ENCODE measurements around the gene CGREF1.

The CGREF1 gene

GRCh38 chr2:27065128-27065527, 53.8 kb downstream of the CGREF1 start:
- H3K27ac Mint-ChIP-seq, result no peak overlapping the region
- H3K27me3 Mint-ChIP-seq, result no peaks in the 10 kb centered on the region
- H3K4me1 Mint-ChIP-seq, result peaks cover 36% of the 10 kb centered on the region
- H3K36me3 Mint-ChIP-seq, result peaks cover 58% of the 10 kb centered on the region
- H3K4me3 Mint-ChIP-seq, result no peak overlapping the region
- ATAC-seq, result no peak
- no peaks in the 10 kb centered on the region for H3K9me3 Mint-ChIP-seq

GRCh38 chr2:27060323-27060722, 58.6 kb downstream of the CGREF1 start:
- H3K27me3 Mint-ChIP-seq, result no peaks in the 10 kb centered on the region
- H3K27ac Mint-ChIP-seq, result no peak overlapping the region
- peaks cover 38% of the 10 kb centered on the region for H3K36me3 Mint-ChIP-seq
- no peak for ATAC-seq
- H3K4me3 Mint-ChIP-seq, result no peak overlapping the region
- peaks cover 1% of the 10 kb centered on the region for H3K4me1 Mint-ChIP-seq
- H3K9me3 Mint-ChIP-seq, result no peaks in the 10 kb centered on the region

- peaks cover 40% of the 10 kb centered on the region for H3K36me3 Mint-ChIP-seq
- no peaks in the 10 kb centered on the region for H3K9me3 Mint-ChIP-seq
These were observed 59.6 kb downstream of the CGREF1 start for GRCh38 chr2:27059141-27059820.

GRCh38 chr2:27058210-27058609, 60.7 kb downstream of the CGREF1 start:
- no peaks in the 10 kb centered on the region for H3K27me3 Mint-ChIP-seq
- no peaks in the 10 kb centered on the region for H3K9me3 Mint-ChIP-seq
- no peak overlapping the region for H3K27ac Mint-ChIP-seq
- peaks cover 37% of the 10 kb centered on the region for H3K36me3 Mint-ChIP-seq
- H3K4me3 Mint-ChIP-seq, result no peak overlapping the region
- no peak for ATAC-seq
- no peaks in the 10 kb centered on the region for H3K4me1 Mint-ChIP-seq

More at GRCh38 chr2:27059141-27059820, 59.6 kb downstream of the CGREF1 start:
- no peak overlapping the region for H3K27ac Mint-ChIP-seq
- no peaks in the 10 kb centered on the region for H3K4me1 Mint-ChIP-seq
- no peak overlapping the region for H3K4me3 Mint-ChIP-seq
- H3K27me3 Mint-ChIP-seq, result no peaks in the 10 kb centered on the region
- ATAC-seq, result no peak

- Mint-ChIP-seq H3K27ac (no peak overlapping the region), H3K4me3 (no peak overlapping the region), H3K27me3 (no peaks in the 10 kb centered on the region), H3K36me3 (peaks cover 28% of the 10 kb centered on the region), H3K4me1 (peaks cover 4% of the 10 kb centered on the region), H3K9me3 (no peaks in the 10 kb centered on the region)
- ATAC-seq, result no peak
These were observed 61.7 kb downstream of the CGREF1 start for GRCh38 chr2:27057184-27057583.

GRCh38 chr2:27054721-27055120, 64.2 kb downstream of the CGREF1 start:
- Mint-ChIP-seq H3K9me3 (no peaks in the 10 kb centered on the region), H3K4me3 (no peak overlapping the region), H3K4me1 (peaks cover 23% of the 10 kb centered on the region), H3K36me3 (peaks cover 28% of the 10 kb centered on the region), H3K27ac (no peak overlapping the region), H3K27me3 (peaks cover 9% of the 10 kb centered on the region)
- ATAC-seq, result no peak

GRCh38 chr2:27053776-27054175, 65.2 kb downstream of the CGREF1 start:
- H3K36me3 Mint-ChIP-seq, result peaks cover 21% of the 10 kb centered on the region
- no peak overlapping the region for H3K4me3 Mint-ChIP-seq

GRCh38 chr2:27053321-27053720, 65.6 kb downstream of the CGREF1 start:
- ATAC-seq, result no peak
- H3K4me1 Mint-ChIP-seq, result peaks cover 29% of the 10 kb centered on the region
- H3K4me3 Mint-ChIP-seq, result peak overlapping the region; percentile 35
- peaks cover 9% of the 10 kb centered on the region for H3K27me3 Mint-ChIP-seq
- peak overlapping the region; percentile 91 for H3K27ac Mint-ChIP-seq
- H3K9me3 Mint-ChIP-seq, result no peaks in the 10 kb centered on the region
- H3K36me3 Mint-ChIP-seq, result peaks cover 21% of the 10 kb centered on the region

More at GRCh38 chr2:27053776-27054175, 65.2 kb downstream of the CGREF1 start:
- Mint-ChIP-seq H3K27ac (no peak overlapping the region), H3K4me1 (peaks cover 29% of the 10 kb centered on the region), H3K27me3 (peaks cover 9% of the 10 kb centered on the region), H3K9me3 (no peaks in the 10 kb centered on the region)
- no peak for ATAC-seq

GRCh38 chr2:27051902-27052645, 66.9 kb downstream of the CGREF1 start:
- Mint-ChIP-seq H3K27me3 (peaks cover 9% of the 10 kb centered on the region), H3K4me1 (peaks cover 35% of the 10 kb centered on the region), H3K36me3 (peaks cover 21% of the 10 kb centered on the region), H3K27ac (peak overlapping the region; percentile 91), H3K4me3 (peak overlapping the region; percentile 87), H3K9me3 (no peaks in the 10 kb centered on the region)
- no peak for ATAC-seq

- Mint-ChIP-seq H3K27ac (peak within 1 kb of the TSS; percentile 91), H3K4me1 (peaks cover 35% of the 10 kb centered on the region), H3K9me3 (no peaks in the 10 kb centered on the region), H3K4me3 (peak within 1 kb of the TSS; percentile 87), H3K36me3 (peaks cover 21% of the 10 kb centered on the region), H3K27me3 (peaks cover 9% of the 10 kb centered on the region)
- ATAC-seq, result peak; percentile 91
These were observed 67.7 kb downstream of the CGREF1 start, which contains the start of gene AGBL5 for GRCh38 chr2:27050996-27051901. Gene AGBL5, plus strand, starts transcription at chr2:27051668. Its CDS starts 1,291 bp downstream, at chr2:27052959.

Data from stimulated activated memory B cell treated with anti-CD40 and anti-IgM and Interleukin-4, amounts not matched to agents 10 μg/mL and 1 μg/mL and 100 μg/mL, for 72 hours (primary cell).